HS-5 (cell line): ENCODE measurements around the gene GRM4.

Source experiments
- DNase-seq: peaks from one replicate; pipeline ENCODE4 v3.0.0-alpha.2; 2012; ENCODE audit warnings: low read depth

GRM4 gene

DNA sequence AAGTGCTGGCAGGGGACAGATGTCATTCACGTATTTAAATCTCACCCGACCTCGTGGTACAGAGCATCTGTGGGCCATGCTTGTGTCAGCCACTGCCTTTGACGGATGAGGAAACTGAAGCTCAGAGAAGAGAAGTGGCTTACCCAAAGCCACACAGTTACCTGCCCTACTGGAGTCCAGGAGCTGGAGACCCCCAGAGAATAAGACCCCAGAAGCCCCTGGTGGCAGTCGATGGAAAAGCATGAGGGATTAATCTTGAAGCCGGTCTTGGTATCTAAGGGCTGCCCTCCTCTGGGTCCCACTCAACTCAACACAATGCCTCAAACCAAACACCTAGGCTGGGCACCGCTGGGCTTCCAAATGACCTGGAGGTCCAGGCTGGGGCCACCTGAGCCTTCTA, 83.1 kb downstream of the GRM4 start:
- DNase-seq, result no peak

DNA sequence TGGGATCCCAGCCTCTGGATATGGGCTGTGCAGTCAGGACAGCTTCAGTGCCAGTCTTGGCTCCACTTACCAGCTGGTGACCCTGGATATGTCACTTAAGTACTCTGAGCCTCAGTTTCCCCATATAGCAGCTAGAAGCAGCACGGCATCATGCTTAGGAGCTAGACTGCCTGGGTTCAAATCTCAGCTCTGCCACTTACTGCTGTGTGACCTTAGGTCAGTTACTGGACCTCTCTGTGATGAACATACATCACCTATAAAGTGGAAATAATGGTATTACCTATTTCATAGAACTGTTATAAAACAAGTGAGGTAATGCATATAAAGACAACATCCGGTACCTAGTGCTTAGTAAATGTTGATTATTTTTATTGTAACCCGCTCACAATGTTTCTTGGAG, 83.7 kb downstream of the GRM4 start:
- no peak for DNase-seq

DNA sequence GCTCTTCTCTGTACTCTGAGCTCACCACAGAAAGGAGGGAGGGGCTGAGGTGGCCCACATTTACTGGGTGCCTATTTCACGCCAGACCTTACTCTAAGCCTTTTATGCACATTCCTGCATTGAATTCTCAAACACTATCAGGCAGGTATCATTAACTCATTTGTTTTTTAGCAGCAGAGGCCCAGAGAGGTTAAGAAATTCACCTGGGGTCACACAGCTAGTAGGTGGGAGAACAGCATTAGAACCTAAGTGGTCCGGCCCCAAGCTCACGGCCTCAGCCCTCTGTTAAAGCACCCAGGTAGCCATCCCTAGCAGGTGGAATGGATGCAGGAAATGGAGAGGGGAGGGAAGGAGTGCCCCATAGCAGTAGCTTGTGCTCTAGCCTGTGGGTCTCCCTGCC, 84.5 kb downstream of the GRM4 start:
- DNase-seq, result no peak

- no peak for DNase-seq
Measured at GRCh38 chr6:34059914-34060313, 86.0 kb downstream of the GRM4 start.

- no peak for DNase-seq
Measured at GRCh38 chr6:34059136-34059731, 86.7 kb downstream of the GRM4 start.

DNA sequence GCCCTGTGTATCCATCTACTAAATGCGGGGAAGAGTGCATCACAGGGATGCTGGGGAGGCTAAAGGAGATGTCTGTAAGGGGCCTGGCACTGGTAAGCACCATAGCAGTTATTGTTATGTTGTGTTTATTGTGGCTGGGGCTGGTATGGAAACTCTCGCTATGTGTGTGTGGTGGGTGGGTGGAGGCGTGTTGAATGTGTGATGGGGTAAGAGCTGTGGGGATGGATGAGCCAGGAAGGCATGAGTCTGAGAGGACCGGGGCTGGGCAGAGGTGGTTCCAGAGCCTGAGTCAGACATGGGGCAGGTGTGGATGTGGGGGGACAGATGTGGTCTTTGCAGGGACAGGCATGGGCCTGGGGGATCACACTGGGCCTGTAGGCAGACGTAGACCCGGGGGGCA, 88.1 kb downstream of the GRM4 start:
- no peak for DNase-seq

DNA sequence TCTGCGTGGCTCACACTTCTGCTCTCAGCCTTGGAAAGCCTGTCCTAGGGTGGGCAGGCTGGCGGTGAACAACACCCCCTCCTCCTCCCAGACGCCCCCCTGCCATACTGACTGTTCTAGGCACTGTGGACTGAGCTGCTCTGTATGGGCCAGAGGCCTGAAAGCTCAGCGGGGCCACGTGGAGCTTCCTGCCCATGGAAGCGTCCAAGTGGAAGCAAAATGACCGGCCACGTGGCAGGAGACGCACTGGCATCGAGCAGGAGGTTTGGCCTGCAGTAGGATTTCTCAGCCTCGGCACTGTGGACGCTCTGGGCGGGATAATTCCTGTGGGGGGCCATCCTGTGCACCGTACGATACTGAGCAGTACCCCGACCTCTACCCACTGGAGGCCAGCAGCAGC, 88.7 kb downstream of the GRM4 start:
- DNase-seq, result no peak

DNA sequence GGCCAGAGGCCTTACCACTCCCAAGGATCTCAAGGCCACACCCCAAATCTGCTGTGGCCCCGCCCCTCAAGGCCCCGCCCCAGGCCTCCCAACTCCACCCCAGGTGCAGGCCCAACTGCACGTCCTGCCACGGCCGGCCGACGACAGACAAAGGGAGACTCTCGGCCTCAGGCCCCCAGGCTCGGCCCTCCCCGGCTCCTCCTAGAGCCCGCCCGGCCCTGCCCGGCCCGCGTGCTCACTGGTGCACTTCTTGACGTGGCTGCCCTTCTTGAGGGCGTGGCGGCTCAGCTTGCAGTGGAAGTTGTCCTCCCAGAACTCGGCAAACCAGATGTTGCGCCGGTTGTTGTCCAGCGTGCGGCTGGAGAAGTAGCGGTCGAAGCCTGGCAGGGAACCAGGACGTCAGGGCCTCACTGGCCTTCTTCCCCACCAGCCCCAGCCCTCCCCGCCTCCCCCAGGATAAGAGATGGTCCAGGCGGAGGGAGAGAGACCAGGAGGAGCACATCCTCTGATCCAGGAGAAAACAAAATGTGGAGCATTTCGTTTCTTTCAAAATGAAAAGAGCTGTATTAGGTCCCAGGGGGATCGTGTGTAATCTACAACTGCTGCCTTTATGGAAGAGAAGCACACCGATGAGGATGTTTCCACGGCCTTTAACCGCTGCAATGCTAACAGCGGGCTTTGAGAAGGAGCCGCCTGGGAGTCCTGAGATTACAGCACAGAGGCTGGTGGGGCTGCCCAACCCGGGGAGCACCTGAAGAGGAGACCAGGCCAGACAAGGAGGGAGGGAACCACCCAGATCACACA, 89.4 kb downstream of the GRM4 start:
- DNase-seq, result no peak

GRCh38 chr6:34055223-34055933, 90.5 kb downstream of the GRM4 start:
- DNase-seq, result no peak

- no peak for DNase-seq
Measured at GRCh38 chr6:34053721-34054120, 92.2 kb downstream of the GRM4 start.

- DNase-seq, result no peak
Measured at GRCh38 chr6:34052918-34053608, 92.8 kb downstream of the GRM4 start.

DNA sequence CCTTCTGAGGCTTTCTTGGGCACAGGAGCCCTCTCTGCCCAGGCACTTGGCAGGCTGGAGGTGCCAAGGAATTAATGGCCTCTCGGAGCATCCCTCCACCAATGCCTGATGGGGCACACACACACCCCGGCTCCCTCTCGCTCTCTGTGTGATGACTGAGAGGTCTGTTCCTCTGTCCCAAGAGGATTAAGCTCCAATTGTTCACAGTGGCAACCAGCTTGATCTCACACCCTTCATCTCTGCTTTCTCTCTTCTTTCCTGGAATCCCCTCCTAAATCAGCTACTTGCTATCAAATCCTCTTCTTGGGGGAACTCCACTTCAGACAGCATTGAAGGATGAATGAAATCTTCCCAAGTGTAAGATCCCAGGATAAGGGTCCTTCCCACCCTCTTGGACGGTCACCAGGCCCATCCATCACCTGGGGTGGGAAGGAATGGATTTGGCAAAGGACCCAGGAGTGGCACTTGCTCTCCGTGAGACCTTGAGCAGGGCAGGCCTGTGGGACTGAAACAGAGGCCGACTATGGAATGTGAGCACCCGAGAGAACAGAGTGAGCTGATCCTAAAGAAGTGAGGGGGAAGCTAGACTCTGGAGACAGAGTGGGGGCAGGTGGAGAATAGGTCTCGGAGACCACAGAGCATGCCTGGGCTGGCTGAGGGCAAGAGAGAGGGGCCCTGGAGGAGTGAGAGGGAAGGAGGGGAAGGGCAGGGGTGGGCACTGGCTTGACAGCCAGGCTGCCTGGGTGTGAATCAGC, 93.6 kb downstream of the GRM4 start:
- DNase-seq, result no peak

- no peak for DNase-seq
Measured at GRCh38 chr6:34051331-34051919, 94.5 kb downstream of the GRM4 start.

- no peak for DNase-seq
Measured at GRCh38 chr6:34050691-34051090, 95.2 kb downstream of the GRM4 start.

DNA sequence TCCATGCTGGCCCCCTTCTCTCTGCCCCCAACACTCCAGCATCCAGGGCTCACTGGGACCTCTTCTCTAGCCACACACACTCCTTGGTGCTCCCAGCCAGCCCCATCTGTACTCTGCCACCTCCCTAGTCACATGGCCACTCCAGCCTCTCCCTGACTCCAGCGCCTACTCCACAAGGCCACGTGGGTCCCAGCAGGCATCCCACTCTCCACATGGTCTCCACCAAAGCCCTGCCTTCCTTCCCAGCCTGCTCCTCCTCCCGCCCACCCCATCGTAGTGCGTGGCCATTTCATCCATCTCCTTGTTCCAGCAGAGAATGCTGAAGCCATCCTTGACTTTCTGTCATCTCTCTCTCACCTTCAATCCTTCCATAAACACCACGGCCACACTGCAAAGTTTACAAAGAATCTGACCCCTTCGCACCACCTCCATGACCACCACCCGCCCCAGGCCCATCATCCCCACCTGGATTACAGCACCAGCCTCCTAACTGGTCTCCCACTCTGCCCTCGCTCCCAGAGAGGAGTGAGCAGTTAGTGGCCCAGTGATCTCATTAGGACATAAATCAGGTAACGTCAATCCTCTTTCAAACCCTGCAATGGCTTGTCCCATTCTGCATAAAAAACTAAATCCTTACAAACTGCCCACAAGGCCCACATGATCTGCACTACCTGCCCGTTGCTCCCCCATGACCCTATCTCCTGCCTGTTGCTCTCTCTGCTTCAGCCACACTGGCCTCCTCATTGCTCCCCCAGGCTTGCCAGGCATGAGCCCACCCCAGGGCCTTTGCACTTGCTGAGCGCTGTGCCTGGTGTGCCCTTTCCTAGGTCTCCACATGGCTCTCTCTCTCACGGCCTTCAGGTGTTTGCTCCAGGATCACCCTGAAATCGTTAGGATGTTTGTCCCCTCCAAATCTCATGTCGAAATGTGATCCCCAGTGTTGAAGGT, 96.2 kb downstream of the GRM4 start:
- DNase-seq, result no peak

GRCh38 chr6:34047913-34048867, 97.7 kb downstream of the GRM4 start:
- no peak for DNase-seq

DNA sequence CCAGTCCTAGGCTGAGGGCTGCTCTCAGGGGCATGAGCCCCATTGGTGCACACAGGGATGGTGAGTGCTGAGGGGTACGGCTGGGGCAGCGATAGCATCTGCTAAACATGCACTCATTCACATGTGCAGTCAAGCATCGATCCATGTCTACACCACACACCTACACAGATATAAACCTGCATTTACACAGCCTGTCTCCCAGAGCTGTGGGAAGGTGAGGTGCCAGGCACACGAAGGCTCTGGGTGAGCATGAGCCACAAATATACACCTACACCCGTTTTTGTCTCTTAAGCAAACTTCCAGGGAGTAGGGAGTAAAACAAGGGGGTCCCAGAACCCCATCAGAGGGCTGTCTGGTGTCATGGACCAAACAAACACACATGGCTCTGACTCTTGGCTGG, 99.3 kb downstream of the GRM4 start:
- DNase-seq, result no peak

- no peak for DNase-seq
Measured at GRCh38 chr6:34045771-34046170, 100.1 kb downstream of the GRM4 start.

- no peak for DNase-seq
Measured at GRCh38 chr6:34044945-34045595, 100.8 kb downstream of the GRM4 start.
